HL-60 (cell line): ENCODE results near the gene AGTRAP.

Experiments
- POLR2AphosphoS5 ChIP-seq: IDR thresholded peaks from 2 replicates; pipeline ENCODE4 v1.6.1; 2012; ENCODE audit warnings: low read depth
- TF ChIP-seq, protein P1 (sequence below): IDR thresholded peaks from one replicate; pipeline ENCODE4 v1.5.1; 2011; ENCODE audit warnings: low read length, control low read depth, inconsistent platforms; ENCODE audit not compliant: insufficient read depth
- TF ChIP-seq, protein P2 (sequence below): IDR thresholded peaks from 2 replicates; pipeline ENCODE4 v1.6.1; 2012; ENCODE audit warnings: low read depth; ENCODE audit not compliant: insufficient replicate concordance

DNA sequence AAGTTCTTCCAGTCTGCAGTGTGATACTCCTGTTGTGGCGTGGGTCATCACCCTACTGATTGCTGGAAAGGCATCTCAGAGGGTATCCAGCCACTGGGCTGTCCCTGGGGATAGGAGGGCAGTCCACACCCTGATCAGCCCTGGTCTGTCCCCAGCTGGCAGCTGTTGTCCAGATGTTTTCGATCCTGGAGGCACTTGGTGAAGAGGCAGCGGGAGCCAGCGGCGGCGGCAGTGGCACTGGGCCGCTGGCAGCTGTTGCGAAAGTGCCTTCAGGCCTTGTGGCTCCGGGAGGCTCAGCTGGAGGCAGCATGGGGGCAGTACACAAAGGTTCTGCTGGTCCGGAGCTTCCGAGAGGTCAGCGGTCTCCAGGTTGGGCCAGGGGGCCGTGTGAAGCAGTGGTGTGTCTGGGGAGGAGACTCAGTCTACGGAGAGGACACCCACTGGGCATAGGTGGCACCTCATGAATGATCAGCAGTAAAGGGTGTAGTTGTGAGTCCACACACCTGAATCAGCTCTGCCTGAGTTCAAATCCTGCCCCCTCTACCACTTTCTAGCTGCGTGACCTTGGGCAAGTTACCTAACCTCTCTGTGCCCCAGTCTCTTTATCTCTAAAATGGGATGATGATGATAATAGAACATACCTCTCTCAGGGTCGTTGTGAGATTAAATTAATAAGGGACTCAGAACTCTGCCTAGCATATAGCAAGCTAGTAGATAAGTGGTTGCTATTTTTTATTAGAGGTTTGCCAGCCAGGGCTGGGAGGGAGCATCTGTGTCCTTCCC, 32.2 kb downstream of the AGTRAP start:
- TF ChIP-seq, protein P1, sequence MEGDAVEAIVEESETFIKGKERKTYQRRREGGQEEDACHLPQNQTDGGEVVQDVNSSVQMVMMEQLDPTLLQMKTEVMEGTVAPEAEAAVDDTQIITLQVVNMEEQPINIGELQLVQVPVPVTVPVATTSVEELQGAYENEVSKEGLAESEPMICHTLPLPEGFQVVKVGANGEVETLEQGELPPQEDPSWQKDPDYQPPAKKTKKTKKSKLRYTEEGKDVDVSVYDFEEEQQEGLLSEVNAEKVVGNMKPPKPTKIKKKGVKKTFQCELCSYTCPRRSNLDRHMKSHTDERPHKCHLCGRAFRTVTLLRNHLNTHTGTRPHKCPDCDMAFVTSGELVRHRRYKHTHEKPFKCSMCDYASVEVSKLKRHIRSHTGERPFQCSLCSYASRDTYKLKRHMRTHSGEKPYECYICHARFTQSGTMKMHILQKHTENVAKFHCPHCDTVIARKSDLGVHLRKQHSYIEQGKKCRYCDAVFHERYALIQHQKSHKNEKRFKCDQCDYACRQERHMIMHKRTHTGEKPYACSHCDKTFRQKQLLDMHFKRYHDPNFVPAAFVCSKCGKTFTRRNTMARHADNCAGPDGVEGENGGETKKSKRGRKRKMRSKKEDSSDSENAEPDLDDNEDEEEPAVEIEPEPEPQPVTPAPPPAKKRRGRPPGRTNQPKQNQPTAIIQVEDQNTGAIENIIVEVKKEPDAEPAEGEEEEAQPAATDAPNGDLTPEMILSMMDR: no peak
- no peak for TF ChIP-seq POLR2AphosphoS5
- TF ChIP-seq, protein P2, sequence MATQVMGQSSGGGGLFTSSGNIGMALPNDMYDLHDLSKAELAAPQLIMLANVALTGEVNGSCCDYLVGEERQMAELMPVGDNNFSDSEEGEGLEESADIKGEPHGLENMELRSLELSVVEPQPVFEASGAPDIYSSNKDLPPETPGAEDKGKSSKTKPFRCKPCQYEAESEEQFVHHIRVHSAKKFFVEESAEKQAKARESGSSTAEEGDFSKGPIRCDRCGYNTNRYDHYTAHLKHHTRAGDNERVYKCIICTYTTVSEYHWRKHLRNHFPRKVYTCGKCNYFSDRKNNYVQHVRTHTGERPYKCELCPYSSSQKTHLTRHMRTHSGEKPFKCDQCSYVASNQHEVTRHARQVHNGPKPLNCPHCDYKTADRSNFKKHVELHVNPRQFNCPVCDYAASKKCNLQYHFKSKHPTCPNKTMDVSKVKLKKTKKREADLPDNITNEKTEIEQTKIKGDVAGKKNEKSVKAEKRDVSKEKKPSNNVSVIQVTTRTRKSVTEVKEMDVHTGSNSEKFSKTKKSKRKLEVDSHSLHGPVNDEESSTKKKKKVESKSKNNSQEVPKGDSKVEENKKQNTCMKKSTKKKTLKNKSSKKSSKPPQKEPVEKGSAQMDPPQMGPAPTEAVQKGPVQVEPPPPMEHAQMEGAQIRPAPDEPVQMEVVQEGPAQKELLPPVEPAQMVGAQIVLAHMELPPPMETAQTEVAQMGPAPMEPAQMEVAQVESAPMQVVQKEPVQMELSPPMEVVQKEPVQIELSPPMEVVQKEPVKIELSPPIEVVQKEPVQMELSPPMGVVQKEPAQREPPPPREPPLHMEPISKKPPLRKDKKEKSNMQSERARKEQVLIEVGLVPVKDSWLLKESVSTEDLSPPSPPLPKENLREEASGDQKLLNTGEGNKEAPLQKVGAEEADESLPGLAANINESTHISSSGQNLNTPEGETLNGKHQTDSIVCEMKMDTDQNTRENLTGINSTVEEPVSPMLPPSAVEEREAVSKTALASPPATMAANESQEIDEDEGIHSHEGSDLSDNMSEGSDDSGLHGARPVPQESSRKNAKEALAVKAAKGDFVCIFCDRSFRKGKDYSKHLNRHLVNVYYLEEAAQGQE: no peak
